Keratinocyte (primary cell): ENCODE data around the gene KIAA1143. TPM values are rescaled to one million over a fixed set of nuclear protein-coding genes. Genes with fewer than 3 reads are reported as not detected.

ENCODE experiments used
- DNase-seq: peaks from one replicate; pipeline ENCODE4 v3.0.0-alpha.2; 2011; ENCODE audit warnings: low read depth, missing footprints, low spot score
- FAIRE-seq: peaks from 2 replicates; lab custom pipeline; 2011; peaks lifted over from hg19 to GRCh38; lab: Jason Lieb, UNC
- H2AFZ ChIP-seq: 2 replicates; pipeline ENCODE4 v1.6.0; 2012; ENCODE audit warnings: low read length, control low read depth, inconsistent platforms; ENCODE audit not compliant: control insufficient read depth
- H3K27ac ChIP-seq: 2 replicates; pipeline ENCODE4 v1.5.1; 2011; ENCODE audit warnings: low read length; ENCODE audit not compliant: control insufficient read depth, insufficient read depth
- H3K27me3 ChIP-seq: 3 replicates; pipeline ENCODE4 v1.6.0; 2011; ENCODE audit warnings: low read length; ENCODE audit not compliant: control insufficient read depth, insufficient read depth; ENCODE audit errors: extremely low read depth
- H3K36me3 ChIP-seq, 2 experiments: 2 replicates in 1 of 2; 3 replicates in 1 of 2; pipeline ENCODE4 v1.5.1; 2011; ENCODE audit warnings: low read length in 2 of 2, mild to moderate bottlenecking in 1 of 2; ENCODE audit not compliant: control insufficient read depth in 2 of 2, insufficient read depth in 2 of 2; ENCODE audit errors: extremely low read depth in 1 of 2
- H3K4me1 ChIP-seq: 3 replicates; pipeline ENCODE4 v1.5.1; 2011; ENCODE audit warnings: low read length; ENCODE audit not compliant: control insufficient read depth, insufficient read depth; ENCODE audit errors: extremely low read depth
- H3K4me2 ChIP-seq: 3 replicates; pipeline ENCODE4 v1.6.0; 2011; ENCODE audit warnings: low read depth, low read length; ENCODE audit not compliant: control insufficient read depth, insufficient read depth; ENCODE audit errors: extremely low read depth
- H3K4me3 ChIP-seq, 3 experiments: fragments of 200-600 bp in 1 of 3; sonication (generic) in 1 of 3; 2 replicates in 2 of 3; 3 replicates in 1 of 3; pipeline ENCODE4 v1.5.1; 2011 to 2016; ENCODE audit warnings: low read length in 3 of 3, mild to moderate bottlenecking in 3 of 3, control low read depth in 2 of 3, inconsistent platforms in 1 of 3, low read depth in 1 of 3, mixed read lengths in 1 of 3, mixed run types in 1 of 3, moderate library complexity in 1 of 3; ENCODE audit not compliant: control insufficient read depth in 2 of 3, insufficient read depth in 2 of 3; ENCODE audit errors: extremely low read depth in 1 of 3
- H3K79me2 ChIP-seq: 2 replicates; pipeline ENCODE4 v1.6.0; 2012; ENCODE audit warnings: low read length; ENCODE audit not compliant: control insufficient read depth, insufficient read depth
- H3K9ac ChIP-seq: 3 replicates; pipeline ENCODE4 v1.6.0; 2011; ENCODE audit warnings: low read length; ENCODE audit not compliant: control insufficient read depth, insufficient read depth; ENCODE audit errors: extremely low read depth
- H3K9me1 ChIP-seq: 3 replicates; pipeline ENCODE4 v1.6.0; 2011; ENCODE audit warnings: low read length; ENCODE audit not compliant: control insufficient read depth, insufficient read depth; ENCODE audit errors: extremely low read depth
- H3K9me3 ChIP-seq: 2 replicates; pipeline ENCODE4 v1.5.1; 2012; ENCODE audit warnings: low read depth, low read length; ENCODE audit not compliant: control insufficient read depth
- H4K20me1 ChIP-seq: 3 replicates; pipeline ENCODE4 v1.6.0; 2011; ENCODE audit warnings: low read length; ENCODE audit not compliant: control insufficient read depth, insufficient read depth; ENCODE audit errors: extremely low read depth
- EZH2 ChIP-seq: IDR thresholded peaks from one replicate; pipeline ENCODE4 v1.6.1; 2012; ENCODE audit warnings: inconsistent platforms, mild to moderate bottlenecking, low read length, moderate library complexity
- dilution Hi-C: fragments of 300-500 bp; cut with MboI; formaldehyde crosslinking; loops from one replicate; pipeline ENCODE4 v1.7.0; 2020; ENCODE audit warnings: low sequenced_read_pairs; ENCODE audit not compliant: extremely low pct_ligation_motif_present
- polyA plus RNA-seq, 5 experiments: library from polyadenylated mRNA; depleted of rRNA in 3 of 5; stranded (reverse) in 3 of 5; stranded (forward) in 1 of 5; unstranded in 1 of 5; fragments of >200 nt; gene quantifications; 1 replicate in 1 of 5; 2 replicates in 3 of 5; 3 replicates in 1 of 5; pipeline versions ENCODE4 v1.2.1 to v1.2.3, GENCODE V29; 2011 to 2012; ENCODE audit warnings: missing spikeins in 2 of 5, low read depth in 1 of 5, low replicate concordance in 1 of 5
- TF ChIP-seq, protein P1 (sequence below), 3 experiments: IDR thresholded peaks in 1 of 3; conservative IDR thresholded peaks in 1 of 3; optimal IDR thresholded peaks in 1 of 3; 2 replicates in 2 of 3; 3 replicates in 1 of 3; pipeline versions ENCODE3 to v1.5.1; 2011; ENCODE audit warnings: low read length in 3 of 3, mild to moderate bottlenecking in 3 of 3, moderate library complexity in 2 of 3, control low read depth in 1 of 3, inconsistent platforms in 1 of 3; ENCODE audit not compliant: insufficient read depth in 2 of 3; ENCODE audit errors: extremely low read depth in 1 of 3

The KIAA1143 gene
- polyA plus RNA-seq, 1 donor (not counting 4 experiments of a cell fraction or from before 2014, with no cell fraction given): 12.7 TPM

- no peak for FAIRE-seq
- H3K36me3 ChIP-seq: no peaks in the 10 kb centered on the region
- H2AFZ ChIP-seq: no peak overlapping the region
- TF ChIP-seq, protein P1, sequence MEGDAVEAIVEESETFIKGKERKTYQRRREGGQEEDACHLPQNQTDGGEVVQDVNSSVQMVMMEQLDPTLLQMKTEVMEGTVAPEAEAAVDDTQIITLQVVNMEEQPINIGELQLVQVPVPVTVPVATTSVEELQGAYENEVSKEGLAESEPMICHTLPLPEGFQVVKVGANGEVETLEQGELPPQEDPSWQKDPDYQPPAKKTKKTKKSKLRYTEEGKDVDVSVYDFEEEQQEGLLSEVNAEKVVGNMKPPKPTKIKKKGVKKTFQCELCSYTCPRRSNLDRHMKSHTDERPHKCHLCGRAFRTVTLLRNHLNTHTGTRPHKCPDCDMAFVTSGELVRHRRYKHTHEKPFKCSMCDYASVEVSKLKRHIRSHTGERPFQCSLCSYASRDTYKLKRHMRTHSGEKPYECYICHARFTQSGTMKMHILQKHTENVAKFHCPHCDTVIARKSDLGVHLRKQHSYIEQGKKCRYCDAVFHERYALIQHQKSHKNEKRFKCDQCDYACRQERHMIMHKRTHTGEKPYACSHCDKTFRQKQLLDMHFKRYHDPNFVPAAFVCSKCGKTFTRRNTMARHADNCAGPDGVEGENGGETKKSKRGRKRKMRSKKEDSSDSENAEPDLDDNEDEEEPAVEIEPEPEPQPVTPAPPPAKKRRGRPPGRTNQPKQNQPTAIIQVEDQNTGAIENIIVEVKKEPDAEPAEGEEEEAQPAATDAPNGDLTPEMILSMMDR (optimal IDR thresholded peaks at IDR 0.05 in 1 of 3, IDR thresholded peaks at IDR 0.05 in 1 of 3, conservative IDR thresholded peaks at IDR 0.05 in 1 of 3; ENCODE audit: extremely low read depth in 1 of 3, insufficient read depth in 2 of 3, low read length in 3 of 3): no peak
- no peak for TF ChIP-seq EZH2
- H3K9me1 ChIP-seq: no peaks in the 10 kb centered on the region
- H3K27ac ChIP-seq: no peak overlapping the region
- no peaks in the 10 kb centered on the region for H4K20me1 ChIP-seq
- no peak for DNase-seq
- H3K4me1 ChIP-seq: peaks cover 4% of the 10 kb centered on the region
- H3K9ac ChIP-seq: no peak overlapping the region
- H3K4me3 ChIP-seq: no peak overlapping the region
- H3K4me2 ChIP-seq: no peak overlapping the region
- dilution Hi-C loops: no loop called here
- H3K27me3 ChIP-seq: no peaks in the 10 kb centered on the region
- H3K79me2 ChIP-seq: no peaks in the 10 kb centered on the region
- H3K9me3 ChIP-seq: peaks cover 23% of the 10 kb centered on the region
Measured at GRCh38 chr3:44734646-44735168, 26.7 kb downstream of the KIAA1143 start.

GRCh38 chr3:44729384-44729910 lies 32.0 kb downstream of the KIAA1143 start, which contains the start of gene ZNF501:
ZNF501 (plus strand) TSS chr3:44729635; CDS start chr3:44734422, 4,787 bp downstream.
- dilution Hi-C loops: no loop called here
- Histone ChIP-seq H3K27ac (peak within 1 kb of the TSS; percentile 47), H3K9ac (peak within 1 kb of the TSS; percentile 72), H2AFZ (peak within 1 kb of the TSS; percentile 91), H3K36me3 (no peaks in the 10 kb centered on the region), H3K4me3 (peak within 1 kb of the TSS; percentile 67 to 79 (median 74)), H4K20me1 (no peaks in the 10 kb centered on the region), H3K9me3 (peaks cover 21% of the 10 kb centered on the region), H3K27me3 (no peaks in the 10 kb centered on the region), H3K9me1 (no peaks in the 10 kb centered on the region), H3K4me2 (peak within 1 kb of the TSS; percentile 87), H3K4me1 (peaks cover 4% of the 10 kb centered on the region), H3K79me2 (no peaks in the 10 kb centered on the region)
- FAIRE-seq (no peak), DNase-seq (peak; percentile 40)
- TF ChIP-seq, protein P1 (optimal IDR thresholded peaks at IDR 0.05 in 1 of 3, IDR thresholded peaks at IDR 0.05 in 1 of 3, conservative IDR thresholded peaks at IDR 0.05 in 1 of 3; ENCODE audit: extremely low read depth in 1 of 3, insufficient read depth in 2 of 3, low read length in 3 of 3): no peak
- no peak for TF ChIP-seq EZH2
